ENCODE results near the gene SCARB1.

- TF ChIP-seq EZH2phosphoT487 (IDR thresholded peaks at IDR 0.05; ENCODE audit: borderline replicate concordance, low read length) (no peak), CTCF (IDR thresholded peaks at IDR 0.05; ENCODE audit: low read depth, low read length, poor library complexity, severe bottlenecking) (no peak)
Measured at GRCh38 chr12:124769163-124769530, 94.5 kb downstream of the SCARB1 start.
